GM21737 (cell line): ENCODE data around the gene MRPL24.

ENCODE experiments used
- ATAC-seq: cut with Tn5 transposase; IDR thresholded peaks from one replicate; pipeline ENCODE4 v1.9.1; 2021; ENCODE audit warnings: mild to moderate bottlenecking, moderate library complexity; ENCODE audit not compliant: unreplicated experiment

MRPL24 gene

GRCh38 chr1:156711011-156711817, 29.7 kb downstream of the MRPL24 start:
- ATAC-seq, result no peak

- ATAC-seq, result no peak
Observed at GRCh38 chr1:156709757-156710489, 31.0 kb downstream of the MRPL24 start.

GRCh38 chr1:156709031-156709430, 31.9 kb downstream of the MRPL24 start:
- ATAC-seq, result no peak

GRCh38 chr1:156708218-156708661, 32.6 kb downstream of the MRPL24 start:
- no peak for ATAC-seq

GRCh38 chr1:156707417-156708217, 33.3 kb downstream of the MRPL24 start:
- no peak for ATAC-seq

GRCh38 chr1:156706657-156707416, 34.1 kb downstream of the MRPL24 start:
- ATAC-seq, result no peak

- no peak for ATAC-seq
Observed at GRCh38 chr1:156705918-156706656, 34.8 kb downstream of the MRPL24 start.

- ATAC-seq, result no peak
Observed at GRCh38 chr1:156705321-156705917, 35.5 kb downstream of the MRPL24 start, which contains the start of gene CRABP2. TSS of gene CRABP2 (minus strand) at chr1:156705583. CDS start at chr1:156705446, 137 bp downstream.

GRCh38 chr1:156704930-156705320, 36.0 kb downstream of the MRPL24 start:
- ATAC-seq, result no peak

GRCh38 chr1:156704166-156704711, 36.6 kb downstream of the MRPL24 start:
- no peak for ATAC-seq

- ATAC-seq, result no peak
Observed at GRCh38 chr1:156703741-156704140, 37.1 kb downstream of the MRPL24 start.

- ATAC-seq, result no peak
Observed at GRCh38 chr1:156703336-156703735, 37.6 kb downstream of the MRPL24 start.

GRCh38 chr1:156700736-156701531, 40.0 kb downstream of the MRPL24 start:
- no peak for ATAC-seq

GRCh38 chr1:156698995-156699394, 41.9 kb downstream of the MRPL24 start:
- no peak for ATAC-seq

- ATAC-seq, result no peak
Observed at GRCh38 chr1:156697481-156697880, 43.4 kb downstream of the MRPL24 start.

- no peak for ATAC-seq
Observed at GRCh38 chr1:156696755-156697154, 44.1 kb downstream of the MRPL24 start.

GRCh38 chr1:156694690-156694962, 46.3 kb downstream of the MRPL24 start:
- no peak for ATAC-seq

- no peak for ATAC-seq
Observed at GRCh38 chr1:156693848-156694689, 46.8 kb downstream of the MRPL24 start.
